GM18519 (cell line): ENCODE data around the gene C19orf33.
A peak's percentile ranks its signal among the peaks of the same experiment; 100 is the strongest.

ENCODE experiments used
- ATAC-seq: cut with Tn5 transposase; IDR thresholded peaks from one replicate; pipeline ENCODE4 v1.9.1; 2021; ENCODE audit warnings: mild to moderate bottlenecking, moderate library complexity; ENCODE audit not compliant: unreplicated experiment, low FRiP score

Gene C19orf33

DNA sequence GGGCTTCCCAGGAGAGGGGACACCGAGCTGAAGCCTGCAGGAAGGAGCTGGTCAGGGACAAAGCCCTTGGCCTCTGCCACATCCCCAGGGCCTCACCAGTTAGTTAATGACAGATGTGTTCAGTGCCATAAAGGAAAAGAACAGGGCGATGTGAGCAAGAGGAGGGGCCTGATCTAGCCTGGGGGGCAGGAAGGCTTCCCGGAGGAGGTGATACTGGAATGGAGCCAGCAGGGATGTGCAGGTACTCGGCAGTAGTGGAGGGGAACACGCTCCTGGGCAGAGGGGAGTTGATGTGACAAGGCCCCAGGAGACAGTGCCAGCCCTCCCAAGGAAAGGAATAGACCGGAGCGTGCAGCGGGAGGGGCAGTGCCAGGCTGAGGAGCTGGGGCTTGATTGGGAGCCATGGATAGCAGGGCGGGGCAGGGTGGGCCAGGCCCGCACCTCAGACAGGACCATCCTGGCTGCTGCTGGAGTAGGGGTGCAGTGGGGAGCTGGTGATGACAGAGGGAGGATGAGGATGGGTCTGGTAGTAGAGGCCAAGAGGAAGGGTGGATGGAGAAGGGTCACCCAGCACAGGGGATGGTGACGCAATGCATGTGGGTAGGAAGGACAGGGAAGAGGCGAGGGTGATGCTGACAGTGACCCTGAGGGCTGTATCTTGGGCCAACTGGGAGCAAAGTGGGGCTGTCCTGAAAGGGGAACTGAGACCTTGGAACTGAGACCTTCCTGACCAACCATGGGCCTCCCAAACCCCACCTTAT is 4.1 kb downstream of the C19orf33 start:
- ATAC-seq = no peak

DNA sequence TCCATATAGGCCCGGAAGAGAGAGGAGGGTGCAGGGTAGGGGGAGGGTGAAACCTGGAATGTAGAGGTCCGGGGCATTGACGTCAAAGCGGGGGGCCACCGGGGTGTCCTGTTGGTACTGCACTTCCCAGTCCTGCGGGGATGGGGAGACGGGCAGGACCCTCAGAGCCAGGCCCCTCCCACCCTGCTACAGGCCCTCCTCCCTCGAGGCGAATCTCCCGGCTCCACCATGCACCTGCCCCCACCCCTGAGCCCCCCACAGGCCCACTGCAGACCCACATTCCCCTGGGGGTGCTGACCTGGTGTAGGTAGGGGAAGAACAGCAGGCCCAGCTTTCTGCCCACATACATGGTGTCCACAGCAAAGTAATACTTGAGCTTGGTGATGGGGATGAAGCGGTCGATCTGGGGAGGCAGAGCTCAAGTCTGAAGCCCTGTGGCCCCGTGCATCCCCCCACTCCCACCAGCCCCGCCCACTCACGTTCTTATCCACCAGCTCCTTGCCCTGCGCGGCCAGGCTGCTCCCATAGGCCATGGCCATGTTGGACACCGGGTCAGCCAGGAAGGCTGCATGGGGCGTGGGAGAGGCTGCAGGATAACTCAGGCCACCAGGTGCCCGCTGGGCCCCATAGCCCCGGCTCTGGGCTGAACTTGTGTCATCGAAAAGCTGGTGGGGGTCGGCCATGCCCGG is 5.0 kb downstream of the C19orf33 start:
- no peak for ATAC-seq

DNA sequence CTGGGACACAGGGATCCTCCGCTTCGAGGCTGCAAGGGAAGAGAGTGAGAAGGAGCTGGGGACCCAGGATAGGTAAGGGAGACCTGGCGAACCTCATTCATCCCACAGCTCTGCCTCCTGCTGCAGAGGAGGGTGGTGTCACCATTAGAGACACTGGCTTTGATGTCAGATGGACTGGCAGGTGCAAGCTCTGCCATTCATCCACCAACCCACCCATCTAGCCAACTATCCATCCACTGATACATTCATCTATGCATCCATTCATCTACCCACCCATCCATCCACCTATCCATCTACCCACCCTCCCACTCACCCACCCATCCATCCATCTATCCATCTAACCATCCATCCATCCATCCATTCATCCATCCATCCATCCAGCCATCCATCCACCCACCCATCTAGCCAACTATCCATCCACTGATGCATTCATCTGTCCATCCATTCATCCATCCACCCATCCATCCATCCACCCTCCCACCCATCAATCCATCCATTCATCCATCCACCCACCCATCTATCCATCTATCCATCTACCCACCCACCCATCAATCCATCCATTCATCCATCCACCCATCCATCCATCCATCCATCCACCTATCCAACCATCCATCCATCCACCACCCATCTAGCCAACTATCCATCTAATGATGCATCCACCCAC is 5.7 kb downstream of the C19orf33 start:
- no peak for ATAC-seq

DNA sequence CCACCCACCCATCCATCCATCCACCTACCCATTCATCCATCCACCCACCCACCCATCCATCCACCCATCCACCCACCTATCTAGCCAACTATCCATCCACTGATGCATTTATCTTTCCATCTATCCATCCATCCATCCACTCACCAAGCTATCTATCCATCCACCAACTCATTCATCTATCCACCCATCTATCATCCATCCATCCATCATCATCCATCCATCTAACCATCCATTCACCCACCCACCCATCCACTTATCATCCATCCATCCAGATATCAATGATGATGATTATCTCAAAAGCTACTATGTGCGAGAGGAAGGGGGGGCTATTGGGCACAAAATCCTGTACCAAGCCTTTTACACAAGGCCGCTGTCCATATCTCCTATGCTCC is 6.2 kb downstream of the C19orf33 start:
- ATAC-seq = no peak

DNA sequence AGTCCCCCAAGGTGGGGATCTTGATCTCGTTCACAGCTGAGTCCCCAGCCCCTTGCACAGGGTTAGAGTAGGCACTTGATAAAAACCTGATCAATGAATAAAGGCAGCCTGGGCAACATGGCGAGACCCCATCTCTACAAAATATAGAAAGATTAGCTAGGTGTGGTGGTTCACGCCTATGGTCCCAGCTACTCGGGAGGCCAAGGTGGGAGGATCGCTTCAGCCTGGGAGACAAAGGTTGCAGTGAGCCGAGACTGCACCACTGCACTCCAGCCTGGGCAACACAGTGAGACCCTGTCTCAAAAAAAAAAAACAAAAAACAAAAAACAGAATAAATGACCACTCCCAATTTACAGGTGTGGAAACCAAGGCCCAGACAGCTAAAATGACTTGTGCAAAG is 6.9 kb downstream of the C19orf33 start:
- no peak for ATAC-seq

DNA sequence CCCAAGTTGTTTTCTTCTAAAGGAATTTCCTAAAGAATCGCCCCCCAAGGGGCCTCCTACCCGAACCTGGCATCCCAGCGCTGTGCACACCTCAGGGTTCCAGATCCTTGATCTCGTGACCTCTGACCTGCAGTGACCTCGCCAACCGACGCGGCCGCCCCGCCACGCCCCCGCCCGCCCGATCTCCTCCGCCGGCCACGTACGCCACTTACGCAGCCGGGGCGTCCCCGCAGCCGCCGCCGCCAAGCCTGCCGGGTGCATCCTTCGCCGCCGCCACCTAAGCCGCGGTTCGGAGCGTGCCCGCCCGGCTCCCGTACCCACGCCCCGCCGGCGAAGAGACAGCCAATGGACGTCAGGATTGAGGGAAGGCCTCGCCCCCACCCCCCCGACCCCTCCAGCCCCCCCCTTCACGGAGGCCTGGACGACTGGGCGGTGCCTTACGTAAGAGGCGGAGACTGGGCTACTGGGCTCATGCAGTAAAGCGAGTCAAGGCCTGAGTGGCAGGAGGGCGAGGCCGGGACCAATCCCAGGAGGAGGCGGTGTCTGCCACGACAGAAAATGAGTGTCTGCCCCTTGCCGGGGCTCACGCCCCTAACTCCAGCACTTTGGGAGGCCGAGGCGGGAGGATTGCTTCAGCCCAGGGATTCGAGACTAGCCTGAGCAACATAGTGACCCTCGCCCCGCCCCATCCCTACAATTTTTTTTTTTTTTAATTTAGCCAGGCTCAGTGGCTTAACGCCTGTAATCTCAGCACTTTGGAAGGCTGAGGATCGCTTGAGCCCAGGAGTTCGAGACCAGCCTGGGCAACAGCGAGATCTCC is 11.8 kb downstream of the C19orf33 start, which contains the start of gene YIF1B:
YIF1B (minus strand) TSS at position 291 of the 820 bp plus-strand sequence; CDS start at position 261, 30 bp downstream.
- ATAC-seq = peak; percentile 68

DNA sequence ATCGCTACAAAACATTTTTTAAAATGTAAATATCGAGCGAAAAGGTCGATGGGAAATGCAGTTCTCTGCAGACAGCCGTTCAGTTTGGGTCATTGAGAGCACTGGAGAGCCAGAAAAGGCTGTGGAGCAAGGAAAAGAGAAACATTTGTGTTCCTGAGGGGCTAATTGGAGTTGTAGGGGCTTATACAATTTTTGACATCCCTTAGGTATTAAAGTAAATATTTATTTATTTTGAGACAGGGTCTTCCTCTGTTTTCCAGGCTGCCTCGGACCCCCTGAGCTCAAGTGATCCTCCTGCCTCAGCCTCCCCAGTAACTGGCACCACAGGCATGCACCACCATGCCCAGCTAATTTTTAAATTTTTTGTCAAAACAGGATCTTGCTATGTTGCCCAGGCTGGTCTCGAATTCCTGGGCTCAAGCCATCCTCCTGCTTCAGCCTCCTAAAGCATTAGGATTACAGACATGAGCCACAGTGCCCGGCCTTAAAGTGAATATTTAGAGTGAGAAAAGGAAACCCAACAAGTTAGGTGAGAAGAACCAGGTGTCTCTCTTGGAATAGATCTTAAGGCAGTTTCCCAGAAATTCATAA is 12.5 kb downstream of the C19orf33 start:
- no peak for ATAC-seq

DNA sequence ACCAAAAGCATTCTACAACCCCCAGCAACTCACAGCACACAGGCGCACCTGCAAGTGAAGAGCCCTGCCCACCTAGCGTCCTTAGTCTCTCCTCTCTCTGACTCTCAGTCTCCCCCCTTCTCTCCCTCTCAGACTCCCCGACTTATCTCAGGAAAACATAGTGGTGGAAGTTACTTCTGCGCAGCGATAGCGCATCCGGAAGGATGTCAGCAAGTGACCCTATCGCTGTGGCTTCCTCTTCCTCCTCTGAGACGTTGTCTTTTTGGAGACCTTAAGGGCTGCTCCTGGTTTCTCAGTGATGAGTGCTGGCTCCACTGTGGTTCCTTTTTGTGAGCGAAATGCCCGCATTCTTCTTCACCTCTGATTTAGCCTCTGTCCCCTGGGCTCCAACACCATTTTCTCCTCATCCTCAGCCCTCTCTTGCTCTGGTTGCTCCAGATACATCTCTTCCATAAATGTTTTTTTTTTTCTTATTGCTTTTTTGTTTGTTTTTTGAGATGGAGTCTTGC is 13.1 kb downstream of the C19orf33 start:
- ATAC-seq = no peak

DNA sequence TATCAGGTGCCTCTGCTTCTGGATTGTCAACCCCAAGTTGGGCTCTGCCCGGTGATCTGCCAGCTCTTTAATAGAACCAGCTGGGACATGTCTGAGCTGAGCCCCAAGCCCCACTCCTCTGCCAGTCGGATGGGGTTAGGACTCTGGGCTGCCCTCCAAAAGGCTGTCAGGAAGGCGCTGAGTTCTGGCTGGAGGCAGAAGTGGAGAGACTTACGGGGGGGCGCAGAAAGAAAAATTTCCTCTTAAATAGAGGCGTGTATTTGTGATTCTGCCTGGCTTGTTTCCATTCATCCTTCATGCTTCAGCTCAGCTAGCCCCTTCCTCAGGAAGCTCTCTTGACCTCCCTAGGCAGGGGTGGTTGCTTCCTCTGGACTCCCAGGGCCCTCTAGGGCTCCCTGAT is 14.6 kb downstream of the C19orf33 start:
- no peak for ATAC-seq

DNA sequence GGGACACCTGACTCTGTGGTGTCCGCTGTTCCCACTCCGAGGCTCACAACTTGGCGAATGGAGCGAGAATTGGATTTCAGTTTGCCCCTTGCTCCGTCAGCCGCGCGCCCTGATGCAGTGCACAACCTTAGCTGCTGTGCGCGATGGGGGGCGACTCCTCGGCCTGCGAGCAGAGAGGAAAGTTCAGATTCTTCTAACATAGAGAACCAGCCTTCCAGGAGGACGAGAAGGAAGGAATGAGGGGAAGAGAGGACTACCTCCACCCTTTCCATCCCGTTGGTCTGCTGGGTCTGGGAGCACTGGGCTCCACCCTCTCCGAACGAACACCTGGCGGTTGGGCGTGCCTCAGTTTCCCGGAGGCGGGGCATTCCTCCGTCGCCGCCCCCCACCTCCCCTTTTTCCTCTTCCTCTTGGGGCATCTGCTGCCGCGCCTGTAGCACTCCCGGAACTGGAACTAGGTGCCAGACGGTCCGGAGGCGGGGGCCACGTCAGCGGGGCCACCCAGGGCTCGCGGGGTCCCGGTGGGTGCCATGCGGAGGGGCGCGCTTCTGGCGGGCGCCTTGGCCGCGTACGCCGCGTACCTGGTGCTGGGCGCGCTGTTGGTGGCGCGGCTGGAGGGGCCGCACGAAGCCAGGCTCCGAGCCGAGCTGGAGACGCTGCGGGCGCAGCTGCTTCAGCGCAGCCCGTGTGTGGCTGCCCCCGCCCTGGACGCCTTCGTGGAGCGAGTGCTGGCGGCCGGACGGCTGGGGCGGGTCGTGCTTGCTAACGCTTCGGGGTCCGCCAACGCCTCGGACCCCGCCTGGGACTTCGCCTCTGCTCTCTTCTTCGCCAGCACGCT is 15.6 kb downstream of the C19orf33 start, which contains the start of gene KCNK6:
KCNK6 (plus strand) TSS at position 425 of the 838 bp plus-strand sequence; CDS start at position 531, 106 bp downstream.
- ATAC-seq = no peak

DNA sequence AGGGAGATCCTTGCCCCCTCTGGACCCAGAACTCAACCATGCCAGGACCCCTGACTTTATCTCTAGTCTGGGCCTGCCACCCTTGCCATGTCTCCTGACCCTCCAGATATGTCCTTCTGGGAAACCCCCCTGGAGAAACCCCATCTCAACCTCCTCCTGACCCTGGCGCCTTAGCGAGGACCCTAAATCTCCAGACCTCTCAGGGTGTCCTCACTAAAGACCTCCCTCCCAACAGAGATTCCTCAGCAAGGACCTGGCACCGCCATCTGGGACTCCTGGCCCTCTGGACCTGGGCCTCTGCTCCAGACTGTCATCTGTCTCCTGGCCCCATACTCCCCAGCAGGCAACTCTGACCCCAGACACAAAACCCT is 16.9 kb downstream of the C19orf33 start:
- ATAC-seq = no peak

DNA sequence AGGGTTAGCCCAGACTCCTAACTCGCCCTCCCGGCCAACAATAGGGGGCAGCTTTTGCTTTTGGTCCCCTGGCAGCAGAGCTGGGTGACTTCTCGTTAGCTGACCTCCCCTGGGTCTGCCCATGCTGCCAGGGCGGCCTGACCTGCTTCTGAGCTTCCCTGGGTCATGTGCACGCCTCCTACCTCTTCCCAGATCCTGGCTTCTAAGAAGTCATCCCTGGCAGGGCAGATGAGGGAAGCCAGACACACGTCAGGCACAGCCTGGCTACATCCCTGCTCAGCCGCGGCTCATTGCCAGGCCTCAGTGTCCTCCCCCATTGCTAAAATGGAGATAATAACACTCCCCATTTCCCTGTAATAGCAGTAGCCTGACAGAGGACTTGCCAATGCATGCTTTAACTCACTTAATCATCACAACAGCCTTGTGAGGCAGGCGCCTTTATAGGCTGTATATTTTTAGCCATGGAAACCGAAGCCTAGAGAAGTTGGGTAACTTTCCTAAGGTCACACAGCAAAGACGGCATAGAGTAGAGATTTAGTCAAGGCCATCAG is 17.7 kb downstream of the C19orf33 start:
- no peak for ATAC-seq

DNA sequence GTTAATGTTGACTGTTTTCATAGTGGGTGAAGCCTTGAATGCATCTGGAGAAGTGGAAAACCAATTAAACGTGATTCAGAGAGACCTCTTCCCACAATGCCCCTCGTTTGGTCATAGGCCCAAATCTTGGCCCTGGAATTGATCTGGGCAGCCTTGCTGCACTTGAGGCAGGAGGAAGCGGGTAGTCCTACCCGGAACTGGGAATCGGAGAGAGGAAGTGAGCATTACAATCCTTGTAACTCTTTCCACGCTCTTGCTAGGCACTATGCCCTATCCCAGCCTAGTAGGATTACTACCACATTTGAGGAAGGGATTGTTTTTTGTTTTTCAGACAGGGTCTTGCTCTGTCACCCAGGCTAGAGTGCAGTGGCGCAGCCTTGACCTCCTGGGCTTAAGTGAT is 19.2 kb downstream of the C19orf33 start:
- ATAC-seq = no peak

DNA sequence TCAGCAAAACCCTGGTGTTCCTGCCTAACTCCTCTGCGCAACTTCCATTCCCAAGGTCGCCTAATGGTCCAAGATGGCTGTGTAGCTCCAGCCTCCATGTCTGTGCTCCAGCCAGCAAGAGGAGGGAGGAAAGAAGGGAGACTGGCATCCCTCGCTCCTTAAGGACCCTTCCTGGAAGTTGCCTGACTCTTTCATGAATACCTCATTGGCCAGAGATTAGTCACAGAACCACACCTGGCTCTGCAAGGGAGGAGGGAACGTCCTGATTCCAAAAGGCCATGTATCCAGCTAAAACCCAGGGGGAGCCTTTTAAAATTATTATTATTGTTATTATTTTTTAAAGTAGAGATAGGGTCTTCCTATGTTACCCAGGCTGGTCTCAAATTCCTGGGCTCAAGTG is 20.4 kb downstream of the C19orf33 start:
- no peak for ATAC-seq

DNA sequence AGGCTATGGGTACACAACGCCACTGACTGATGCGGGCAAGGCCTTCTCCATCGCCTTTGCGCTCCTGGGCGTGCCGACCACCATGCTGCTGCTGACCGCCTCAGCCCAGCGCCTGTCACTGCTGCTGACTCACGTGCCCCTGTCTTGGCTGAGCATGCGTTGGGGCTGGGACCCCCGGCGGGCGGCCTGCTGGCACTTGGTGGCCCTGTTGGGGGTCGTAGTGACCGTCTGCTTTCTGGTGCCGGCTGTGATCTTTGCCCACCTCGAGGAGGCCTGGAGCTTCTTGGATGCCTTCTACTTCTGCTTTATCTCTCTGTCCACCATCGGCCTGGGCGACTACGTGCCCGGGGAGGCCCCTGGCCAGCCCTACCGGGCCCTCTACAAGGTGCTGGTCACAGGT is 22.5 kb downstream of the C19orf33 start:
- ATAC-seq = no peak

DNA sequence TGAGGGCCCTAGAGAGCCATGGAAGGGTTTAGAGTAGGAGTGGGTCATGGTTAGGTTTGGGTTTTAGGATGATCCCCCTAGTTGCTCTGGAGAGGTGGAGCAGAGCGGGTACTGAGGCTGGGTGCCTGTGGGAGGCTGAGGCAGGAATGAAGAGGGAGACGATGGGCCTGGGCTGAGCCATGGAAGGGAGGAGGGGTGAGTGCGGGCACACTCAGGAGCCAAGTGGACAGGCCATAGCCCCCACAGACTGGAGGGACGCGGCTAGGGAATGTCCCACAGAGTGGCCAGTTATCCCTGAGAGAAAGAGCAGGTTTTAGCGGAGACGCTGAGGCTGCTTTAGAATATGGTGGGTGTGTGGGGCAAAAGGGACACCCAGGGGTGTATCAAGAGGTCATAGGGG is 25.6 kb downstream of the C19orf33 start:
- ATAC-seq = no peak

DNA sequence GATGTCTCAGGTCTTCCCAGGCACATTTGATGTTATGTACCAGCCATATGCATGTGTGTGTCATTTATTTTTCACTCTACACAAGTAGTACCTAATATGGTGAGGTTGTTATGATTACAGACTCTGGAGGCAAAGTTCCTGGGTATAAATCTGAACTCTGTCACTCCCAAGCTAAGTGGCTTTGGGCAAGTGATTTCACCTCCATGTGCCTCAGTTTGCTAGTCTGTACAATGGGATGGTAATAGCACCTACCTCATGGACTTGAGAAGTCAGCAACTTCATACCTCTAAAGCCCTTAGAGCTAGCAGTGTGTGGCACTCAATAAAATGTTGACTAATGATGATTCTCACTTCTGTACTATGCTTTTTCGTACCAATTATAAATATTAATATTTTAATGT is 27.7 kb downstream of the C19orf33 start:
- no peak for ATAC-seq

DNA sequence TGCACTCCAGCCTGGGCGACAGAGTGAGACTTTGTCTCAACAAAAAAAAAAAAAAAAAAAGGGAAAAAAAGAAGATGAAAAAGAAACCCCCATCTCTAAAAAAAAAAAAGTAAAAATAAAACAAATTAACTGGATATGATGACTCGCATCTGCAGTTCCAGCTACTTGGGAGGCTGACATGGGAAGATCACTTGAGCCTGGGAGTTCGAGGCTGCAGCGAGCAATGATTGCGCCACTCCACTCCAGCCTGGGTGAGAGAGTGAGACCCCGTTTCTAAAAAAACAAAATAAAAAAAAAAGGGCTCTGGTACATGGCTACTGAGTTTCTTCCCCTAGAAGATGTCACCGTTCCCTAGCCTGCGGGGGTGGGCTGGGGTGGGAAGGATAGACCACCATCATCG is 29.2 kb downstream of the C19orf33 start:
- no peak for ATAC-seq
